Epithelial cell of esophagus (primary cell): ENCODE measurements around the gene ADGRL3.

Experiments
- DNase-seq: peaks from one replicate; pipeline ENCODE4 v3.0.0; 2010; ENCODE audit warnings: low read depth
- H3K4me3 ChIP-seq: 2 replicates; pipeline ENCODE4 v1.5.1; 2011; ENCODE audit warnings: mild to moderate bottlenecking, low read length, control low read depth
- CTCF ChIP-seq: IDR thresholded peaks from 2 replicates; pipeline ENCODE4 v1.5.1; 2011; ENCODE audit warnings: low read depth, mild to moderate bottlenecking, low read length, control low read depth, inconsistent platforms; ENCODE audit not compliant: insufficient read depth; ENCODE audit errors: missing control alignments

ADGRL3 gene

GRCh38 chr4:61273233-61273632 is 73.1 kb downstream of the ADGRL3 start:
- no peak for TF ChIP-seq CTCF
- peak; percentile 42 for DNase-seq
- no peak overlapping the region for H3K4me3 ChIP-seq

GRCh38 chr4:61274286-61274685 is 74.2 kb downstream of the ADGRL3 start:
- H3K4me3 ChIP-seq: no peak overlapping the region
- TF ChIP-seq CTCF: no peak
- DNase-seq: no peak

- DNase-seq: no peak
- H3K4me3 ChIP-seq: no peak overlapping the region
- no peak for TF ChIP-seq CTCF
Measured at GRCh38 chr4:61275241-61275640, 75.1 kb downstream of the ADGRL3 start.

- no peak for DNase-seq
- no peak for TF ChIP-seq CTCF
- H3K4me3 ChIP-seq: no peak overlapping the region
Measured at GRCh38 chr4:61276029-61276428, 75.9 kb downstream of the ADGRL3 start.

GRCh38 chr4:61277785-61278760 is 77.9 kb downstream of the ADGRL3 start:
- no peak overlapping the region for H3K4me3 ChIP-seq
- no peak for TF ChIP-seq CTCF
- DNase-seq: peak; percentile 89

GRCh38 chr4:61292322-61292721 is 92.2 kb downstream of the ADGRL3 start:
- TF ChIP-seq CTCF: no peak
- DNase-seq: peak; percentile 20
- no peak overlapping the region for H3K4me3 ChIP-seq
